ENCODE measurements around the gene TMCC2. TPM values are rescaled to one million over a fixed set of nuclear protein-coding genes. Genes with fewer than 3 reads are reported as not detected.

Gene TMCC2
- polyA plus RNA-seq, 3 donors = 0.16 to 0.27 TPM; not detected in 1

- 100% methylated on average over 1 of the region's 3 CpGs for WGBS (ENCODE audit: insufficient coverage)
- no peak for TF ChIP-seq CTCF (IDR thresholded peaks at IDR 0.05)
- no peak overlapping the region for H3K27ac ChIP-seq (ENCODE audit: low read depth in 1 of 2, low read length in 2 of 2)
- no peak for DNase-seq
- H3K79me2 ChIP-seq (ENCODE audit: insufficient read depth, low read length) = no peaks in the 10 kb centered on the region
- H3K4me3 Mint-ChIP-seq = no peak overlapping the region
- peaks cover 0 to 2% of the 10 kb centered on the region in 2 donors for H3K36me3 Mint-ChIP-seq
- no peaks in the 10 kb centered on the region for H3K27me3 ChIP-seq (ENCODE audit: control insufficient read depth in 2 of 2, insufficient read depth in 2 of 2, low read length in 2 of 2)
- intact Hi-C loops (cut with micrococcal nuclease) = loop anchor here in 1 of 2 donors (10.0 kb wide), 1 partner anchor 252 kb away; no protein-coding TSS in a partner anchor
- H3K9me3 ChIP-seq (replicated peaks in 1 of 2; ENCODE audit: control insufficient read depth in 1 of 2, insufficient read depth in 1 of 2, low read length in 2 of 2) = no peaks in the 10 kb centered on the region
- no peaks in the 10 kb centered on the region for H3K36me3 ChIP-seq (replicated peaks in 1 of 2; ENCODE audit: control insufficient read depth in 1 of 2, insufficient read depth in 2 of 2, low read length in 2 of 2)
- H3K9ac ChIP-seq (ENCODE audit: insufficient read depth, low read length, poor library complexity, severe bottlenecking) = no peak overlapping the region
- no peak overlapping the region for H3K4me2 ChIP-seq (replicated peaks; ENCODE audit: extremely low read depth, low read length, poor library complexity, severe bottlenecking)
- peak overlapping the region in 1 of 7 donors; percentile 59 for H3K27ac Mint-ChIP-seq
- H4K20me1 ChIP-seq (ENCODE audit: insufficient read depth, low read length) = no peaks in the 10 kb centered on the region
- H3K4me1 Mint-ChIP-seq = peaks cover 13% of the 10 kb centered on the region
- no peak overlapping the region for H3K4me3 ChIP-seq (replicated peaks in 1 of 3; ENCODE audit: low read depth in 2 of 3, low read length in 3 of 3)
- H3K4me1 ChIP-seq (ENCODE audit: control insufficient read depth in 1 of 2, insufficient read depth in 2 of 2, low read length in 2 of 2) = peaks cover 8 to 9% of the 10 kb centered on the region in 2 donors
- no peak overlapping the region for H2AFZ ChIP-seq (ENCODE audit: insufficient read depth, low read depth, low read length, poor library complexity, severe bottlenecking)
- no peaks in the 10 kb centered on the region for H3K9me3 Mint-ChIP-seq
- peaks cover 1 to 8% (median 2%) of the 10 kb centered on the region in 3 donors for H3K27me3 Mint-ChIP-seq (ENCODE audit: low read depth in 3 of 3)
These were observed 44.8 kb downstream of the TMCC2 start for GRCh38 chr1:205272536-205272935.

GRCh38 chr1:205273551-205273982 is 45.8 kb downstream of the TMCC2 start:
- no peak overlapping the region for H3K4me3 ChIP-seq (replicated peaks in 1 of 3; ENCODE audit: low read depth in 2 of 3, low read length in 3 of 3)
- peak; percentile 98 for TF ChIP-seq CTCF (IDR thresholded peaks at IDR 0.05)
- Mint-ChIP-seq H3K27me3 (ENCODE audit: low read depth in 3 of 3) (peaks cover 2 to 5% (median 3%) of the 10 kb centered on the region in 3 donors), H3K36me3 (peaks cover 0 to 2% of the 10 kb centered on the region in 2 donors), H3K4me1 (peaks cover 13% of the 10 kb centered on the region), H3K9me3 (no peaks in the 10 kb centered on the region), H3K4me3 (no peak overlapping the region), H3K27ac (peak overlapping the region in 1 of 7 donors; percentile 30)
- no peaks in the 10 kb centered on the region for H3K36me3 ChIP-seq (replicated peaks in 1 of 2; ENCODE audit: control insufficient read depth in 1 of 2, insufficient read depth in 2 of 2, low read length in 2 of 2)
- H3K9me3 ChIP-seq (replicated peaks in 1 of 2; ENCODE audit: control insufficient read depth in 1 of 2, insufficient read depth in 1 of 2, low read length in 2 of 2) = no peaks in the 10 kb centered on the region
- intact Hi-C loops (cut with micrococcal nuclease) = loop anchor here (1.0 to 10.0 kb wide), 2 partner anchors 52 to 251 kb away; no protein-coding TSS in a partner anchor
- no peak overlapping the region for H3K9ac ChIP-seq (ENCODE audit: insufficient read depth, low read length, poor library complexity, severe bottlenecking)
- no peak overlapping the region for H3K27ac ChIP-seq (ENCODE audit: low read depth in 1 of 2, low read length in 2 of 2)
- H3K4me1 ChIP-seq (ENCODE audit: control insufficient read depth in 1 of 2, insufficient read depth in 2 of 2, low read length in 2 of 2) = peaks cover 4 to 5% of the 10 kb centered on the region in 2 donors
- H3K4me2 ChIP-seq (replicated peaks; ENCODE audit: extremely low read depth, low read length, poor library complexity, severe bottlenecking) = peak overlapping the region; percentile 27
- WGBS (ENCODE audit: insufficient coverage) = 18% methylated on average over 7 of the region's 7 CpGs
- H3K79me2 ChIP-seq (ENCODE audit: insufficient read depth, low read length) = no peaks in the 10 kb centered on the region
- no peaks in the 10 kb centered on the region for H3K27me3 ChIP-seq (ENCODE audit: control insufficient read depth in 2 of 2, insufficient read depth in 2 of 2, low read length in 2 of 2)
- DNase-seq = peak; percentile 71 to 83 (median 79)
- H2AFZ ChIP-seq (ENCODE audit: insufficient read depth, low read depth, low read length, poor library complexity, severe bottlenecking) = no peak overlapping the region
- H4K20me1 ChIP-seq (ENCODE audit: insufficient read depth, low read length) = no peaks in the 10 kb centered on the region
